ENCODE measurements around the gene KANSL2. TPM values are rescaled to one million over a fixed set of nuclear protein-coding genes. Genes with fewer than 3 reads are reported as not detected.

KANSL2 gene
- polyA plus RNA-seq, 1 donor from 2014 or later, result 116 TPM

GRCh38 chr12:48613321-48613720, 68.7 kb downstream of the KANSL2 start:
- Histone ChIP-seq H3K9ac (ENCODE audit: low read length) (no peak overlapping the region), H3K79me2 (replicated peaks; ENCODE audit: insufficient read depth, low read length) (no peaks in the 10 kb centered on the region), H3F3A (ENCODE audit: insufficient read depth, low read length, poor library complexity, severe bottlenecking) (no peaks in the 10 kb centered on the region), H3K9me3 (ENCODE audit: low read length) (no peaks in the 10 kb centered on the region), H3K9me2 (ENCODE audit: insufficient read depth, low read length) (no peaks in the 10 kb centered on the region), H3K4me2 (ENCODE audit: low read length) (no peak overlapping the region), H3K27me3 (ENCODE audit: insufficient read depth, low read depth, low read length) (no peaks in the 10 kb centered on the region), H2AFZ (ENCODE audit: low read depth, low read length) (no peak overlapping the region), H4K20me1 (ENCODE audit: insufficient read depth) (no peaks in the 10 kb centered on the region), H3K27ac (ENCODE audit: low read length) (no peak overlapping the region), H3K4me3 (ENCODE audit: low read length) (no peak overlapping the region), H3K36me3 (ENCODE audit: insufficient read depth, low read length) (no peaks in the 10 kb centered on the region)
- TF ChIP-seq POLR2AphosphoS5 (IDR thresholded peaks at IDR 0.05), result no peak
- no peak for TF ChIP-seq REST (IDR thresholded peaks at IDR 0.05; ENCODE audit: borderline replicate concordance)
- TF ChIP-seq EP300 (conservative IDR thresholded peaks at IDR 0.05; ENCODE audit: poor library complexity, severe bottlenecking), result no peak

Small RNA genes within 50 kb of the gene (small RNA-seq; reads per million reads assigned to genes)
- gene MIR1291 (0 reads per million in 3 experiments), gene SNORA2A (2,475 to 5,012 (median 3,194) reads per million in 3 experiments), gene SNORA2B (52.1 to 179 (median 72.4) reads per million in 3 experiments), gene SNORA2C (97.8 to 606 (median 99.5) reads per million in 3 experiments)

Other genes with a start within 250 kb of the KANSL2 start
- gene ANP32D, start 209.7 kb downstream of the KANSL2 start, polyA plus RNA-seq, result not detected in 2 replicates
- gene C12orf54, start 199.7 kb downstream of the KANSL2 start, polyA plus RNA-seq, result not detected in 2 replicates
- gene OR8S1, start 156.6 kb downstream of the KANSL2 start, polyA plus RNA-seq, result not detected in 2 replicates
- gene LALBA, start 112.2 kb downstream of the KANSL2 start, polyA plus RNA-seq, result not detected in 2 replicates
- 24.0 and 28.2 TPM in 2 replicates for gene CCNT1, start 34.5 kb upstream of the KANSL2 start, polyA plus RNA-seq
- 43.1 and 48.2 TPM in 2 replicates for gene ADCY6, start 106.9 kb upstream of the KANSL2 start, polyA plus RNA-seq
- gene CACNB3, start 136.3 kb upstream of the KANSL2 start, polyA plus RNA-seq, result 123 and 129 TPM in 2 replicates
- gene DDX23, start 169.9 kb upstream of the KANSL2 start, polyA plus RNA-seq, result 94.6 and 96.5 TPM in 2 replicates
- gene RND1, start 183.6 kb upstream of the KANSL2 start, polyA plus RNA-seq, result 1.3 and 5.8 TPM in 2 replicates
- gene FKBP11, start 243.3 kb upstream of the KANSL2 start, polyA plus RNA-seq, result 24.5 and 24.9 TPM in 2 replicates